Stomach (tissue), 9 donors: ENCODE data around the gene HARS2. TPM values are rescaled to one million over a fixed set of nuclear protein-coding genes. Genes with fewer than 3 reads are reported as not detected.
"Not testable (repeated sequence)": the region's sequence is repeated elsewhere in the genome, so short reads cannot be mapped to it uniquely, and the experiment has no call there.

ENCODE experiments used
- DNase-seq, 2 donors: peaks; one replicate each; pipeline versions ENCODE4 v3.0.0 to v3.0.0-alpha.2; 2013 to 2019
- H3K27ac ChIP-seq, 5 donors: fragments of 200-600 bp in 4 of 5; sonication (generic) in 4 of 5; one replicate each; pipeline ENCODE4 v1.5.1; 2013 to 2019; ENCODE audit warnings: mild to moderate bottlenecking in 1 of 5, moderate library complexity in 1 of 5
- H3K27me3 ChIP-seq, 3 donors: fragments of 200-600 bp; sonication (generic); one replicate each; pipeline ENCODE4 v1.5.1; 2017 to 2019; ENCODE audit warnings: mixed run types in 1 of 3
- H3K36me3 ChIP-seq, 4 donors: fragments of 200-600 bp; sonication (generic); 1 replicate in 3 of 4; 2 replicates in 1 of 4; pipeline ENCODE4 v1.5.1; 2016 to 2019
- H3K4me1 ChIP-seq, 4 donors: fragments of 200-600 bp; sonication (generic); one replicate each; pipeline ENCODE4 v1.5.1; 2016 to 2019
- H3K4me3 ChIP-seq, 4 donors: fragments of 200-600 bp; sonication (generic) in 3 of 4; one replicate each; pipeline ENCODE4 v1.5.1; 2016 to 2019; ENCODE audit warnings: mild to moderate bottlenecking in 1 of 4
- H3K9me3 ChIP-seq, 4 donors: fragments of 200-600 bp; sonication (generic); one replicate each; pipeline ENCODE4 v1.5.1; 2016 to 2019
- EP300 ChIP-seq: sonication (generic); formaldehyde crosslinking; IDR thresholded peaks from one replicate; pipeline ENCODE4 v1.6.1; 2017; ENCODE audit warnings: antibody characterized with exemption
- POLR2A ChIP-seq, 4 donors: fragments of 450-650 bp; IDR thresholded peaks; one replicate each; pipeline ENCODE4 v1.6.1; 2016; ENCODE audit warnings: antibody characterized with exemption in 4 of 4, control low read depth in 2 of 4, mild to moderate bottlenecking in 1 of 4, moderate library complexity in 1 of 4
- POLR2AphosphoS5 ChIP-seq, 3 donors: sonication (generic); formaldehyde crosslinking; IDR thresholded peaks; one replicate each; pipeline ENCODE4 v1.6.1; 2016; ENCODE audit warnings: antibody characterized with exemption in 3 of 3
- WGBS, 5 donors: extraction: QIAGEN DNeasy Blood & Tissue Kit in 3 of 5; methylation state at CpG; one replicate each; pipeline versions ENCODE4 v1.1.5 to v1.1.7; 2013 to 2018; 5-methylcytosine and 5-hydroxymethylcytosine counted together
- intact Hi-C: fragments of 100-400 bp; cut with DNase I; formaldehyde crosslinking; loops from one replicate; pipeline ENCODE4 v1.15.1; 2023; ENCODE audit warnings: low total_unique reads
- polyA plus RNA-seq, 3 donors: library from polyadenylated mRNA; stranded (reverse); fragments of 200-250 nt; gene quantifications; one replicate each; pipeline ENCODE4 v1.2.3, GENCODE V29; 2013
- total RNA-seq, 5 donors: library from RNA; depleted of rRNA; stranded (reverse); fragments of >200 nt; gene quantifications; one replicate each; pipeline versions ENCODE4 v1.1.0 to v1.2.3, GENCODE V29; 2014 to 2016
- TF ChIP-seq, protein P1 (sequence below), 7 experiments: fragments of 450-650 bp in 4 of 7; fragments of 200-600 bp in 3 of 7; sonication (generic) in 3 of 7; IDR thresholded peaks; one replicate each; pipeline ENCODE4 v1.5.1; 2016 to 2019; ENCODE audit warnings: antibody characterized with exemption in 7 of 7, control low read depth in 2 of 7, mild to moderate bottlenecking in 1 of 7
- donor health status: healthy with polysubstance abuse.
- donor health status: Bipolar disorder and iron deficiency.
- donor health status: healthy.

HARS2 gene
- total and polyA plus RNA-seq, 8 donors, result 13.1 to 155 (median 37.8) TPM

DNA sequence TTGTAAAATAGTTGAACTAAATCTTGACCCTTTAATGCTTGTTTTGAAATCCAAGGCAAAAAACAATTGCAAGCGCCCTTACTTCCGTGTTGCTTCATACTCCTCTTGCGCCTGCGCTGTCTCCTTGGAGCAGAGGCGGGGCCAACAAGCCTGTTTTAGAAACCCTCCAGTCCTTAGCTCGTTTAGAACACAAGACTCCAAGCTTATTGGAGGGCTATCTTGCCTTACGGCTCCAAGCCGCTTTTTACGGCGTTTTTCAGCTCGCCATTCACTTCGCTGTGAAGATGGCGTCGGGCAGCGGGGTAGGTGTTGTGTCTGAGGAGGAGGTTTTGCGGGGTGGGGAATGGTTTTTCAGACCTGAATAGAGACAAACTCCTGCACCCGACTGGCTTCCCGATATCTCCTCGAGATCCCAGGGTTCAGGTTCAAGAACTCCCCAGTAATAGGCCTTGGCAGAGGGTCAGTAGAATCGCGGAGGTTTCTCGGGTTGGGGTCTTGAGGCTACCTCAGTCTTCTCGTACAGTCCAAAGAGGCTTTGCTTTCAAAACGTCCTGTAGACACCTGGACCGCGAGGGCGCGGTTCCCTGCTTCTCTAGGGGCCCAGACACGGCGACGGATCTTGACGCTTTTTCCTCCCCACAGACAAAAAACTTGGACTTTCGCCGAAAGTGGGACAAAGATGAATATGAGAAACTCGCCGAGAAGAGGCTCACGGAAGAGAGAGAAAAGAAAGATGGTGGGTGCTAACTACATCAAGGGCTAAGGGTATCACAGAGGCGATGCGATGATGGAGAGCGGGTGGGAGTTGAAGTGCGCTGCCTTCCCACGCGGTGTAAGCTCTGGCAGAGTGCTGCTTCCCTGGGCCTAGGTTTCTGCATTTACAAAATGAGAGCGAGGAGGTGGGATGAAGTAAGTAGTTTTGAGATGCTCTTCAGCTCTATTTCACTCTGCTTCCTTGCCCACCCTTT is 9.2 kb downstream of the HARS2 start, which contains the start of gene ZMAT2:
TSS of gene ZMAT2 (plus strand) at position 271 of the 968 bp plus-strand sequence. CDS start at position 285, 14 bp downstream.
- Histone ChIP-seq H3K36me3 (peaks cover 67 to 87% (median 82%) of the 10 kb centered on the region in 4 donors), H3K27me3 (no peaks in the 10 kb centered on the region), H3K27ac (peak within 1 kb of the TSS; percentile 47 to 86 (median 81)), H3K4me1 (peaks cover 13 to 26% (median 22%) of the 10 kb centered on the region in 4 donors), H3K9me3 (no peaks in the 10 kb centered on the region), H3K4me3 (peak within 1 kb of the TSS; percentile 77 to 98 (median 86))
- WGBS, 5 donors, result 1 to 2% (median 1%) methylated on average over 41 to 44 of the region's 44 CpGs
- TF ChIP-seq POLR2A (IDR thresholded peaks at IDR 0.05) (no peak), POLR2AphosphoS5 (IDR thresholded peaks at IDR 0.05) (peak; percentile 92 to 98 (median 95)), EP300 (no peak)
- TF ChIP-seq, protein P1, sequence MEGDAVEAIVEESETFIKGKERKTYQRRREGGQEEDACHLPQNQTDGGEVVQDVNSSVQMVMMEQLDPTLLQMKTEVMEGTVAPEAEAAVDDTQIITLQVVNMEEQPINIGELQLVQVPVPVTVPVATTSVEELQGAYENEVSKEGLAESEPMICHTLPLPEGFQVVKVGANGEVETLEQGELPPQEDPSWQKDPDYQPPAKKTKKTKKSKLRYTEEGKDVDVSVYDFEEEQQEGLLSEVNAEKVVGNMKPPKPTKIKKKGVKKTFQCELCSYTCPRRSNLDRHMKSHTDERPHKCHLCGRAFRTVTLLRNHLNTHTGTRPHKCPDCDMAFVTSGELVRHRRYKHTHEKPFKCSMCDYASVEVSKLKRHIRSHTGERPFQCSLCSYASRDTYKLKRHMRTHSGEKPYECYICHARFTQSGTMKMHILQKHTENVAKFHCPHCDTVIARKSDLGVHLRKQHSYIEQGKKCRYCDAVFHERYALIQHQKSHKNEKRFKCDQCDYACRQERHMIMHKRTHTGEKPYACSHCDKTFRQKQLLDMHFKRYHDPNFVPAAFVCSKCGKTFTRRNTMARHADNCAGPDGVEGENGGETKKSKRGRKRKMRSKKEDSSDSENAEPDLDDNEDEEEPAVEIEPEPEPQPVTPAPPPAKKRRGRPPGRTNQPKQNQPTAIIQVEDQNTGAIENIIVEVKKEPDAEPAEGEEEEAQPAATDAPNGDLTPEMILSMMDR (IDR thresholded peaks at IDR 0.05), result no peak
- DNase-seq, result peak; percentile 96 to 99
- intact Hi-C loops, result no loop called here

DNA sequence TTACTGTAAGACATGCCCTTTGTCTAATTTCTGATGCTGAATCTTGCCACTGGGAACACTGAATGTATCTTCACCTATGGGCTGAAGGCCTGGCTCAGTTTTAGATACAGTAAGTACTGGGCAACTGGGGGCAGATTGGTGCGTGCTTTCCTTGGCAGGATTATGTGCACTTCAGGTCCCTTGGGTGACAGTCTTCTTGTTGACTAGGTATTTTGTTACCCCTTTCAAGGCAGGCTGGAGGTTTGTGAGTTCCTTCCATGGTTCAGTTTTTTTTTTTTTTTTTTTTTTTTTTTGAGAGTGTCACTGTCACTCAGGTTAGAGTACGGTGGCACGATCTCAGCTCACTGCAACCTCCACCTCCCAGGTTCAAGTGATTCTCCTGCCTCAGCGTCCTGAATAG is 16.6 kb downstream of the HARS2 start:
- Histone ChIP-seq H3K4me3 (no peak overlapping the region), H3K27ac (no peak overlapping the region), H3K27me3 (no peaks in the 10 kb centered on the region), H3K9me3 (no peaks in the 10 kb centered on the region), H3K36me3 (peaks cover 24 to 54% (median 50%) of the 10 kb centered on the region in 4 donors), H3K4me1 (peaks cover 0 to 20% (median 10%) of the 10 kb centered on the region in 4 donors)
- TF ChIP-seq POLR2AphosphoS5 (IDR thresholded peaks at IDR 0.05), result no peak
- TF ChIP-seq POLR2A (IDR thresholded peaks at IDR 0.05), result no peak
- TF ChIP-seq, protein P1 (IDR thresholded peaks at IDR 0.05), result no peak
- TF ChIP-seq EP300, result no peak
- intact Hi-C loops, result no loop called here
- DNase-seq, result no peak
- 84 to 97% (median 92%) methylated on average over 4 of the region's 4 CpGs for WGBS, 5 donors

DNA sequence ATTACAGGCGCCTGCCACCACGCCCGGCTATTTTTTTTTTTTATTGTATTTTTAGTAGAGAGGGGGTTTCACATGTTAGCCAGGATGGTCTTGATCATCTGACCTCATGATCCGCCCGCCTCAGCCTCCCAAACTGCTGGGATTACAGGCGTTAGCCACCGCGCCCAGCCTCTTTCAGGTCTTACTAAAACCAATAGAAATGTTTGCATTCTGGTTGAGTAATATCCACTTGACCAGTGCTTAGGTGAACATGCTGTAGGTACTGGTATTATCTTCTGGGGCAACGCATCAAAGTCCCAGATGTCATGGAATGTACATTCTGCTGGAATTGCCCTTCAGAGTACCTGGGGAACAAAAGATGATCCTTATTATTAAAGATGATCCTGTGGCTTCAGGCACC is 17.5 kb downstream of the HARS2 start:
- H3K27me3 ChIP-seq, DNase-seq, H3K4me3 ChIP-seq, intact Hi-C loops, H3K9me3 ChIP-seq: not testable (repeated sequence)
- peaks cover 16 to 44% (median 40%) of the 10 kb centered on the region in 4 donors for H3K36me3 ChIP-seq
- 80 to 94% (median 89%) methylated on average over 9 of the region's 9 CpGs for WGBS, 5 donors
- peaks cover 0 to 20% (median 10%) of the 10 kb centered on the region in 4 donors for H3K4me1 ChIP-seq
- H3K27ac ChIP-seq, result peak overlapping the region in 2 of 5 donors; percentile 8 to 97

DNA sequence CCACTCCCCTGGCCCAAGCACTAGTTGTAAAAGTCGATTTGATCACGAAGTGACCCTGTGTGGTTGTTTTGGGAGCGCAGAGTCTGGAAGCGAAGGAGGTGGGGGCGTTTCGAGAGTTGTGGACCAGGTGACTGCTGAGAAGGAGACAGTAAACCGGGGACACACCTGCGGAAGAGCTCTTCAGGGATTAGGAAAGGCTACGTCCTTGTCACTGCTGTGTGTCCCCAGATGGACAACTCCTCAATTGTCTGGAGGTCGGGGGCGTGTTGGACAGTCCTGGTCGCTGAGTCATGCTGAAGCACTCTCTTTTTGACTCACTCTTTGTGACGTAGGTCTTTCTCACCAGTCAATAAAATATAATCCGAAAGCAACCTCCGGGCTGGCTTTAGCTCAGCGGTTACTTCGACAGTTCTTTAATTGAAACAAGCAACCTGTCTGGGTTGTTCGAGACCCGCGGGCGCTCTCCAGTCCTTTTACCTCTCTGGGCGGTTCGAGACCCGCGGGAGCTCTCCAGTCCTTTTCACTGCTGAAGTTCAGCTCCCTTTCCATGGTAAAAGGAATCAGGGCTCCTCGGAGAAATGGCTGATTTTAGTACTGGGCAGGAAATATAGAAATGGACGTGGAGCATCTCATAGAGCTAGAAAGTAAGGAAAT is 19.8 kb downstream of the HARS2 start:
- H3K9me3 ChIP-seq, result no peaks in the 10 kb centered on the region
- peaks cover 0 to 20% (median 10%) of the 10 kb centered on the region in 4 donors for H3K4me1 ChIP-seq
- intact Hi-C loops, result no loop called here
- H3K4me3 ChIP-seq, result peak overlapping the region; percentile 50 to 59 (median 52)
- WGBS, 5 donors, result 0 to 1% (median 0%) methylated on average over 27 of the region's 27 CpGs
- H3K27ac ChIP-seq, result peak overlapping the region; percentile 86 to 97 (median 96)
- H3K27me3 ChIP-seq, result no peaks in the 10 kb centered on the region
- H3K36me3 ChIP-seq, result peaks cover 3 to 22% (median 18%) of the 10 kb centered on the region in 4 donors
- TF ChIP-seq EP300, result no peak
- peak; percentile 34 to 86 (median 74) for TF ChIP-seq POLR2AphosphoS5 (IDR thresholded peaks at IDR 0.05)
- peak; percentile 88 for DNase-seq

DNA sequence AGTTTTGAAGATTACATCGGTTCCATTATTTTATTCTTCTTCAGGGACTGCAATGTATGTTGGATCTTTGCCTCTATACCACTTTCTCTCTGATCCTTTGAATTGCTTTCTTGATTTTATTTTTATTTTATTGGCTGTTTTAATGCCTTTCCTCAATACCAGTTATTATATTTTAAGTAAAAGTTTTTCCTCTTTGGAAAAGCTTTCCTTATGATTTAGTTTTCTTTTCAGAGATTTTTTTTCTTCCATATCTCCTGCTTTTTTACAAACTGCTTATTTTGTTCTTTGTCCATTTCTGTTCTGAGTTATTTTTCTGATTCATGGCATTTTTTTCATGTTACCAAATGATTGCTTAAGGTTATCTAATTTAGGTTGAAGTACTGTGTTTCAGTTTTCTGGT is 20.5 kb downstream of the HARS2 start:
- no peak for DNase-seq
- H3K36me3 ChIP-seq, result peaks cover 0 to 14% (median 10%) of the 10 kb centered on the region in 4 donors
- intact Hi-C loops, result no loop called here
- H3K4me3 ChIP-seq, result peak overlapping the region; percentile 50 to 59 (median 52)
- no peaks in the 10 kb centered on the region for H3K27me3 ChIP-seq
- peak overlapping the region in 4 of 5 donors; percentile 86 to 97 (median 96) for H3K27ac ChIP-seq
- TF ChIP-seq POLR2A (IDR thresholded peaks at IDR 0.05), result no peak
- no peak for TF ChIP-seq POLR2AphosphoS5 (IDR thresholded peaks at IDR 0.05)
- TF ChIP-seq, protein P1 (IDR thresholded peaks at IDR 0.05), result no peak
- no peak for TF ChIP-seq EP300
- WGBS, 5 donors, result 76 to 94% (median 90%) methylated on average over 1 of the region's 1 CpG
- H3K9me3 ChIP-seq, result no peaks in the 10 kb centered on the region
- H3K4me1 ChIP-seq, result peaks cover 0 to 20% (median 10%) of the 10 kb centered on the region in 4 donors
